GM19467 (cell line): ENCODE results near the gene KHDC1L.
"Not testable (repeated sequence)": the region's sequence is repeated elsewhere in the genome, so short reads cannot be mapped to it uniquely, and the experiment has no call there.

Experiments used
- ATAC-seq: cut with Tn5 transposase; IDR thresholded peaks from one replicate; pipeline ENCODE4 v1.9.1; 2021; ENCODE audit warnings: mild to moderate bottlenecking, moderate library complexity; ENCODE audit not compliant: unreplicated experiment

Gene KHDC1L, protein sequence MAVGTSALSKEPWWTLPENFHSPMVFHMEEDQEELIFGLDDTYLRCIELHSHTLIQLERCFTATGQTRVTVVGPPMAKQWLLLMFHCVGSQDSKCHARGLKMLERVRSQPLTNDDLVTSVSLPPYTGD

DNA sequence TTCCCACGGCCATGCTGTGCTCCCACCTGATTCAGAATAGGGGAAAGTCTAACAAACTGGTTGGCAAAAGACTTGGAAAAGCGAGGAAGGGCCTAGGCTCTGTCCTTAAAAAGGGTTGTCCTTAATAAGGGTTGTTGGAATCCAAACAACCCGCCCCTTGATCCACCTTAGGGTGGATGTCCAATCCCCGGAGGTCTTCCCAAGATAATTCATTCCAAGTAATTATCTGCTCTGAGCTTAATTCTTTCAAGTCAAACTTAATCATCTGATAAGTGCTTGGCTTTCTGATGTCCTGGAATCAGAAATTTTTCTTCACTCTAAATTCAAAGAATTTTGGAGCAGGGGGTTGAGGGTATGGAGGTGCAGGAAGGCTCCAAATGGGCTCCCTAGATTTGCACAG, at the start of gene KHDC1L:
TSS of gene KHDC1L (minus strand) at position 101 of the 400 bp plus-strand sequence. CDS start at position 13, 88 bp downstream.
- ATAC-seq: no peak

DNA sequence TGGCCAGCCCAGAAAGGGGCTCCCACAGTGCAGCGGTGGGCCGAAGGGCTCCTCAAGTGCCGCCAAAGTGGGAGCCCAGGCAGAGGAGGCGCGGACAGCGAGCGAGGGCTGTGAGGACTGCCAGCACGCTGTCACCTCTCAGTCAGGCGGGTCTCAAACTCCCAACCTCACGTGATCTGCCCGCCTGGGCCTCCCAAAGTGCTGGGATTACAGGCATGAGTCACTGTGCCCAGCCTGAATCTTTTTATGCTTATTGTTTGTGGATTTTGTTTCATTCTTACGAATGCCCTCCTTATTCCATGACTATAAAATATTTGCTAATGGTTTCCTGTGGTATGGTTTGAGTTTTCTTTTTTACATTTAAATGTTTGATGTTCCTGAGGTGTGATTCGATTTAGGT, 44.0 kb upstream of the KHDC1L start:
- not testable (repeated sequence) for ATAC-seq

DNA sequence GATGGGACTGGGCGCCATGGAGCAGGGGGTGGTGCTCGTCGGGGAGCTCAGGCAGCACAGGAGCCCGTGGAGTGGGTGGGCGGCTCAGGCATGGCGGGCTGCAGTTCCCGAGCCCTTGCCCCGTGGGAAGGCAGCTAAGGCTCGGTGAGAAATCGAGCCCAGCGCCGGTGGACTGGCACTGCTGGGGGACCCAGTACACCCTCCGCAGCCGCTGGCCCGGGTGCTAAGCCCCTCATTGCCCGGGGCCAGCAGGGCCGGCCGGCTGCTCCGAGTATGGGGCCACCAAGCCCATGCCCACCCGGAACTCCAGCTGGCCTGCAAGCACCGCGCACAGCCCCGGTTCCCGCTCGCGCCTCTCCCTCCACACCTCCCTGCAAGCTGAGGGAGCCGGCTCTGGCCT, 43.6 kb upstream of the KHDC1L start:
- not testable (repeated sequence) for ATAC-seq

GRCh38 chr6:73264446-73264845, 39.1 kb upstream of the KHDC1L start:
- ATAC-seq: no peak

DNA sequence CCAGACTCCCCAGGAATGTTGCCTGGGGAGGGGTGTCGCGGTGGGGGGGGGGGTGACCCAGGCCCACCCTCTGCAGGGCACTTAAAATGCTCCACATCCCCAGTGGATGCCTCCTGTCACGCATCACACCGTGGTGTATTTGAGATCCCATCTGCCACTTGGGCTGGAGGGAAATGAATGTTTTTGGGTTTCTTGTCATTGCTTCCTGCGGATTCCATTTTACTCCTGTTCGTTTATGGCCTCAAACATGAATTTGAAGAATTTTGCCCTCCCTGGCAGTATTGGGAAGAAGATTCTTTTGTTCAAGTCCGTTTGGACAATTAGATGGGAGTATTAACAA, 38.2 kb upstream of the KHDC1L start:
- peak; percentile 4 for ATAC-seq

GRCh38 chr6:73262671-73263569, 37.6 kb upstream of the KHDC1L start, which contains the start of gene KHDC1:
Gene KHDC1, minus strand, starts transcription at chr6:73263196. Its CDS starts 20,679 bp downstream, at chr6:73242517.
- ATAC-seq: peak; percentile 93

DNA sequence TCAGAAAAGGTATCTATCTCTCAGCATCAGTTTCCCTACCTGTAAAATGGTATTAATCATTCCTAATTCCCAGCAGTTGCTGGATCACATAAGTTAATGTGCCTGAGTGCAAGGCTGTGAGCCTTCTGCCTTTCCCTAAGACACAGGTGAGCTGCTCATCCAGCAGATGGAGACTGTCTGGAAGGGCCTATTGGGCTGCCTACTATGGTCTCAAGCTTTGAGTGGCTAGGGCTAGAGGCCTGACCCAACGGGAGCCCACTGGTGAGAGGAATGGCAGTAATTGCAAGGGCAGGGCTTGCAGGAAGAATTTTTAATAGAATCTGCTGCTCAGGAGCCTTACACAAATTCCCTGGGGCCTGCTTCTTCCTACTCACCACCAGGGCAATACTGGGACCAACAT, 33.4 kb upstream of the KHDC1L start:
- ATAC-seq: no peak

DNA sequence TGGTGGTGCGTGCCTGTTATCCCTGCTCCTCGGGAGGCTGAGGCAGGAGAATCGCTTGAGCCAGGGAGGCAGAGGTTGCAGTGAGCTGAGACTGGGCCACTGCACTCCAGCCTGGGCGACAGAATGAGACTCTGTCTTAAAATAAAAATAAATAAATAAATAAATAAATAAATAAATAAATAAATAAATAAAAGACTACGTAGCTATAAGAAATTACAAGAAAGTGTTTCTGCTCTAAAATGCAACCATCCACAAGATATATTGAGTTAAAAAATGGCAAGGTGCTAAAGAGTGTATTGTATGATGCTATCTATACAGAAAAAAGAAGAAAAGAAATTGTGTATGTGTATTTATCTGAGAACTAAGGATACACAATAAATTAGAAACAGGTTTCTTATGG, 29.0 kb upstream of the KHDC1L start:
- ATAC-seq: not testable (repeated sequence)

DNA sequence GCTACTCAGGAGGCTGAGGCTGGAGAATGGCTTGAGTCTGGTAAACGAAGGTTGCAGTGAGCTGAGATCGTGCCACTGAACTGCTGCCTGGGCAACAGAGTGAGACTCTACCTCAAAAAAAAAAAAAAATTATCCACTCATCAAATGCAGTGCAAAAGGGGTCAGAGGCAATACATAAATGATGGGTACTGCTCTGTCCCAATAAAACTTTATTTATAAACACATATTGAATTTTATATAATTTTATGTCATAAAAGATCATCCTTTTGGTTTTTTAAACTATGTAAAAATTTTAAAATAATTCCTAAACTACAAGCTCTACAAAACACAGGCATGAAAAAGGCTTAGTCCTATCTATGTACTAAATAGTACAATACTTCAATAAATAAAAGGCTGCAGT, 27.4 kb upstream of the KHDC1L start:
- ATAC-seq: no peak

DNA sequence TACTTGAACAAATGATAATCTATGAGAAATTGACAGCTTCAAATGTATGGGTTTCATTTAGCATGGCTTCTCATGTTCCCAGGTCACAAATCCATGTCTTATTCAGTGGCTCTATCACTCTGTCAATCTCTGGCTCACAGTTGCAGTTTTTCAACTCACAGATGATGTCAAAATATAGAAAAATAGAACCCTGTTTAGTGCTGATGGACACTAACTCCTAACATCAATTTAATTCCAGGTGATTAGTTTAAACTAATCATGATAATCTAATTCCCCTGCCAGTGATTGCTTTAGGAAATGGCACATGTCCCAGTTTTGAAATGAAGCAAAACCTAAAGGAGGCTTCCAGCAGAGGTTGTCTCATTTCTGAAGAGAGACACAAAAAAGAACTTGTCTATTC, 24.7 kb upstream of the KHDC1L start:
- ATAC-seq: no peak

DNA sequence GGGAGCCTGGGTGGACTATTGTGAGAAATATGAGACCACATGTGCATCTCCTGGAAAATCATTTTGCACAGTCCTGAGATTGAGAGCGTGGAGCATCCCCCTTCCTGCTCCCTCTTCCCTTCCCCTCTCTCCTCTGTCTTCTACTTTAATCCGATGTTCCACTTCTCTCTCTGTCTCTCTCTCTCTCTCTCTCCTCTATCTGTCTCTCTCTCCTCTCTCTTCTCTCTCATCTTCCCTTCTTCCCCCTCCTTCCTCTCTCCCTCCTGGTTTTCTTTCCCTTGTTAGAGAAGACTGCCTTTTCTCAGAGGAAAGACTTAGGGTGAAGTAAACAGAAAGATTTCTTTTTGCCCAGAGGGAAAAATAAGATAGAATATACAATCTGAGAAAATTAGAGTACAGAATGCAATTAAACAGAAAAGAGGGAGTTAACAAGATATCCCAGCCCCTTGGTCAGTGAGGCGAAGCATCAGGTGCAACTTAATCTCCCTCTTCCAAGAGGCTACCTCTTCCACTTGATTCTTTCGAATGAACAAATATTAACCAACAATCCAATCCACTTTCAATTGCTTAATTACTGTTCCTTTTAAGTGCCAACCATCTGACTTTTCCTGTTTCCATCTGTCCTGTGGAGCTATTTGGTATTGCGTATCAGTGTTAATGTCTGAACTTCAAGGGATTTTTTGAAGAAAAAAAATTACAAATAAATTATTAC, 23.1 kb upstream of the KHDC1L start:
- no peak for ATAC-seq

- ATAC-seq: no peak
Observed at GRCh38 chr6:73242001-73242400, 16.7 kb upstream of the KHDC1L start.

DNA sequence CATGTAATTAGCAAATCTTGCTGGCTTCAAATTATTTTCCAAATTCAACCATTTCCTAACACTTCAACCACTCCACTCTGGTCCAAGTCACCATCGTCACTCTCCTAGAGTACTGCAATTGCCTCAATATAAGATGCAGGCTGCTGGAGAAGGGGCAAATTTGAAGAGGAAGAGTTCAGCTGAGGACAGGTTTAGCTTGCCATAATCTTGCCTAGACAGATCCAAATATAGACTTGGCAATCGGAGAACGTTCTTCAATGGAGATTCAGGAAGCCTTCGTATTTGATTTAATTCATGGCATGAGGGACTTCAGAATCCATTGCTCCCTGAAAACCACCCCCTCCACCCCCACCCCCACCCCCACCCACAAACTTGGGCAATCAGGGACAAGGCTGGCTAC, 15.4 kb upstream of the KHDC1L start:
- ATAC-seq: no peak

DNA sequence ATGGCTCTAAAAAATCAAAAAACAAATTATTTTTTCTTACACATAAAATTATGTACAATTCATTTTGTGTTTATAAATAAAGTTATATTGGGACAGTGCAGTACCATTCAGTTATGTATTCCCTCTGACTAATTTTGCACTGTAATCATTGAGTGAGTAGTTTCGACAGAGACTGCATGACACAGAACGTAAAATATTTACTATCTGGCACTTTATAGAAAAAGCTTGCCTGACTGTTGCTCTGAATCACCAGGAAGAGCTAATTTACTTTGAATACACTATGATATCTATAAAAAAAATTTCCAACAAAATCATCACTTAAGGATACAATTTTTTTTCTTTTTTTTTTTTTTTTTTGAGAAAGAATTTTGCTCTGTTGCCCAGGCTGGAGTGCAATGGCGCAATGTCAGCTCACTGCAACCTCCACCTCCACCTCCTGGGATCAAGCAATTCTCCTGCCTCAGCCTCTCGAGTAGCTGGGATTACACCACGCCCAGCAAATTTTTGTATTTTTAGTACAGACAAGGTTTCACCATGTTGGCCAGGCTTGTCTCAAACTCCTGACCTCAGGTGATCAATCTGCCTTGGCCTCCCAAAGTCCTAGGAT, 11.0 kb upstream of the KHDC1L start:
- no peak for ATAC-seq

DNA sequence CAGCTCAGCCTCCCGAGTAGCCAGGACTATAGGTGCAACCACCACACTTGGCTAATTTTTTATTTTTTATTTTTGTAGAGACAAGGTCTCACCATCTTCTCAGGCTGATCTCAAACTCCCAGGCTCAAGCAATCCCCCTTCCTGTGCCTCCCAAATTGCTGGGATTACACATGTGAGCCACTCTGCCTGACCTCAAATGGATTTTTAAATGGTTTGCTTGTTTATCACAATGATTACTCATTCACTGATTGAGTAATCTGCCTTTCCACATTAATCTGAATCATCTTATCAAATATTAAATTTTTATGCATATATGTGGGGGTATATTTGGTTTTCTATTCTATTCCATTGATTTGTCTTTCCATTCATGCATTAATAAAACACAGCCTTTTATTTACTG, 9.4 kb upstream of the KHDC1L start:
- ATAC-seq: no peak

- not testable (repeated sequence) for ATAC-seq
Observed at GRCh38 chr6:73233971-73234370, 8.7 kb upstream of the KHDC1L start.

GRCh38 chr6:73233048-73233447, 7.8 kb upstream of the KHDC1L start:
- no peak for ATAC-seq

GRCh38 chr6:73231986-73232391, 6.7 kb upstream of the KHDC1L start:
- no peak for ATAC-seq

GRCh38 chr6:73227606-73228255, 2.4 kb upstream of the KHDC1L start:
- no peak for ATAC-seq

DNA sequence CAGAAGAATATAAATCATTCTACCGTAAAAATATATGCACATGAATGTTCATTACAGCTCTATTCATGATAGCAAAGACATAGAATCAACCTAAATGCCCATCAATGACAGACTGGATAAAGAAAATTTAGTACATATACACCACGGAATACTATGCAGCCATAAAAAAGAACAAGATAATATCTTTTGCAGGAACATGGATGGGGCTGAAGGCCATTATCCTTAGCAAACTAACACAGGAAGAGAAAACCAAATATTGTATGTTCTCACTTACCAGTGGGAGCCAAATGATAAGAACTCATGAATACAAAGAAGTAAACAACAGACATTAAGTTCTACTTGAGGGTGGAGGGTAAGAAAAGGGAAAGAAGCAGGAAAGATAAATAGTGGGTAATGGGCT, 8.4 kb downstream of the KHDC1L start:
- no peak for ATAC-seq

DNA sequence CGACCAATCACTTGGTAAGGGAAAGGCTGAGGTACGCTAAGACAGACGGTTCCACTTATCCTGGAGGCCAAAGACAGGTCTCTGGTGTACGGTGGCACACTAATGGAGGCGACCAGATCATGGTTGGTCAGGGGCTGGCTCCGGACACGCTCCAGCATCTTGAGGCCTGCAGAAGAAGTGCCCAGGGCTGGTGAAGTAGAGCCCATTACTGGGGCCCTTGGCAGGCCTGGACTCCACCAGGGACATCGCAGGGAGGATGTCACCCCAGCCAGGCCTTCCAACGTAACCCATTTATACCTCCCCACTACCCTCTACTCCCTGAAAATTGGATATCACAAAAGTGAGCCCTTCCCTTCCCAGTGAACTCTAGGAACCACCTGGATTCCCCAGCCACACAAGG, 16.2 kb downstream of the KHDC1L start:
- no peak for ATAC-seq
